SU-DHL-6 (cell line): ENCODE data around the gene NVL.

Experiments used
- CTCF ChIP-seq: fragments of 200-600 bp; sonication (generic); IDR thresholded peaks from one replicate; pipeline ENCODE4 v1.5.1; 2017; ENCODE audit warnings: antibody characterized with exemption, mild to moderate bottlenecking, low read length, moderate library complexity; ENCODE audit not compliant: insufficient read depth, poor library complexity, severe bottlenecking
- EZH2phosphoT487 ChIP-seq: fragments of 200-600 bp; sonication (generic), shearing (Covaris generic); conservative IDR thresholded peaks from 2 replicates; pipeline ENCODE4 v1.6.1; 2018; ENCODE audit warnings: mild to moderate bottlenecking, antibody characterized with exemption, low read length, moderate library complexity, mixed read lengths

DNA sequence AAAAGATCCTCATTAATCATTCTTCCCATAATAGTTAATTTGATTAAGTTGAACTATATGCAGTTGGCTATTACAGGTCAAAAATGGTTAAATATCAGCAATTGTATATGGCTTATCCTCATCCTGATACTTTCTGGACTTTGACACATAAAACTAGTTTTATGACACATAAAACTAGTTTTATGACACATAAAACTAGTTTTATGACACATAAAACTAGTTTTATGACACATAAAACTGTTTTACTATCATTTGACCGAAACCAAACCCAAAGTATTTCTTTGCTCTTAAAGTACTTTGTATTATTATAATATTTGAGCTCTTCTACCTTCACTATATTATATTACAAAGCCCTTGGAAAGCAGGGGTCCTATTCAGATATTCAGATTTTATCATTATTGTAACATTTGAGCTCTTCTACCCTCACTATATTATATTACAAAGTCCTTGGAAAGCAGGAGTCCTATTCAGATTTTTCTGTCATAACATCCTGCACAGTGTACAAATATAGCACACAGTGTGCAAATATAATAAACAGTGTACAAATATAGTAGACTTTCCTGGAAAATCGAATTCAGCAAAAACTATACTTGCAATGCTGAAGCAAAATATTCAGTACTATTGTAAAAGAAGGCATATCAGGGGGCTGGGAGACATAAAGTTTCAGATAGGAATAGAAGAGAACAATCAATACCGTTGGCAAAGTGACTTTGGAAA, 53.0 kb downstream of the NVL start:
- no peak for TF ChIP-seq CTCF
- TF ChIP-seq EZH2phosphoT487: no peak
